HEK293 (cell line): ENCODE results near the gene PYY.

Experiments used
- CTCF ChIA-PET: fragments of 350-600 bp; formaldehyde crosslinking; extraction: SDS; loops from one replicate; lab custom pipeline; 2021; ENCODE audit warnings: antibody characterized with exemption; lab: Yijun Ruan, JAX
- POLR2A ChIA-PET: fragments of 300-600 bp; formaldehyde crosslinking; extraction: SDS; loops from one replicate; lab custom pipeline; 2020; ENCODE audit warnings: antibody characterized with exemption, inconsistent platforms; lab: Yijun Ruan, JAX
- H3K27ac ChIP-seq: fragments of 200-500 bp; sonication (Bioruptor generic); 2 replicates; pipeline ENCODE4 v1.5.1; 2014; ENCODE audit warnings: low read depth, low read length, control low read depth, inconsistent platforms; ENCODE audit errors: extremely low read depth
- H3K36me3 ChIP-seq, 2 experiments: fragments of 200-500 bp in 1 of 2; sonication (Bioruptor generic) in 1 of 2; 1 replicate in 1 of 2; 2 replicates in 1 of 2; pipeline ENCODE4 v1.5.1; 2014 to 2017; ENCODE audit warnings: inconsistent platforms in 2 of 2, low read length in 2 of 2; ENCODE audit not compliant: control insufficient read depth in 2 of 2, insufficient read depth in 1 of 2
- H3K4me1 ChIP-seq: fragments of 200-500 bp; sonication (Bioruptor generic); 2 replicates; pipeline ENCODE4 v1.5.1; 2014; ENCODE audit warnings: mild to moderate bottlenecking, low read length, inconsistent platforms; ENCODE audit not compliant: control insufficient read depth, insufficient read depth
- H3K4me3 ChIP-seq: 2 replicates; pipeline ENCODE4 v1.5.1; 2011; ENCODE audit warnings: low read depth, mild to moderate bottlenecking, control low read depth, low read length, moderate library complexity
- H3K9me3 ChIP-seq: fragments of 200-500 bp; sonication (Bioruptor generic); 2 replicates; pipeline ENCODE4 v1.5.1; 2014; ENCODE audit warnings: low read depth, low read length, inconsistent platforms; ENCODE audit not compliant: control insufficient read depth, insufficient read depth
- BCL11A ChIP-seq: fragments of 450-650 bp; formaldehyde crosslinking; IDR thresholded peaks from 2 replicates; pipeline ENCODE4 v1.5.1; 2016; ENCODE audit warnings: low read depth, missing biosample characterization, missing genetic modification characterization
- EGR2 ChIP-seq: fragments of 450-650 bp; formaldehyde crosslinking; IDR thresholded peaks from 2 replicates; pipeline ENCODE4 v1.5.1; 2016; ENCODE audit warnings: low read depth, missing biosample characterization, missing genetic modification characterization
- KLF16 ChIP-seq: fragments of 450-650 bp; formaldehyde crosslinking; IDR thresholded peaks from 2 replicates; pipeline ENCODE4 v1.5.1; 2017; ENCODE audit warnings: missing biosample characterization, missing genetic modification characterization
- PRDM1 ChIP-seq: fragments of 450-650 bp; formaldehyde crosslinking; IDR thresholded peaks from 2 replicates; pipeline ENCODE4; 2016; ENCODE audit warnings: missing biosample characterization, missing genetic modification characterization
- PRDM10 ChIP-seq: fragments of 450-650 bp; formaldehyde crosslinking; IDR thresholded peaks from 2 replicates; pipeline ENCODE4 v1.5.1; 2016; ENCODE audit warnings: missing biosample characterization, missing genetic modification characterization
- PRDM4 ChIP-seq: fragments of 450-650 bp; formaldehyde crosslinking; IDR thresholded peaks from 2 replicates; pipeline ENCODE4 v1.5.1; 2017; ENCODE audit warnings: missing biosample characterization, missing genetic modification characterization
- REPIN1 ChIP-seq: fragments of 450-650 bp; formaldehyde crosslinking; IDR thresholded peaks from 2 replicates; pipeline ENCODE4 v1.5.1; 2017; ENCODE audit warnings: missing biosample characterization, missing genetic modification characterization, low read depth
- ZFHX2 ChIP-seq: fragments of 450-650 bp; formaldehyde crosslinking; conservative IDR thresholded peaks from 2 replicates; pipeline ENCODE4 v1.5.1; 2016; ENCODE audit warnings: missing biosample characterization, missing genetic modification characterization
- ZFP3 ChIP-seq: fragments of 450-650 bp; formaldehyde crosslinking; IDR thresholded peaks from 2 replicates; pipeline ENCODE4 v1.5.1; 2016; ENCODE audit warnings: low read depth, missing biosample characterization, missing genetic modification characterization
- ZIC2 ChIP-seq: fragments of 450-650 bp; formaldehyde crosslinking; IDR thresholded peaks from 2 replicates; pipeline ENCODE4 v1.5.1; 2016; ENCODE audit warnings: missing biosample characterization, missing genetic modification characterization
- ZNF140 ChIP-seq: fragments of 450-650 bp; formaldehyde crosslinking; IDR thresholded peaks from 2 replicates; pipeline ENCODE4 v1.5.1; 2016; ENCODE audit warnings: missing biosample characterization, missing genetic modification characterization
- ZNF19 ChIP-seq: fragments of 450-650 bp; formaldehyde crosslinking; IDR thresholded peaks from 2 replicates; pipeline ENCODE4; 2016; ENCODE audit warnings: missing biosample characterization, missing genetic modification characterization, low read depth
- ZNF221 ChIP-seq: fragments of 450-650 bp; formaldehyde crosslinking; IDR thresholded peaks from 2 replicates; pipeline ENCODE4 v1.5.1; 2017; ENCODE audit warnings: missing biosample characterization, missing genetic modification characterization, borderline replicate concordance
- ZNF350 ChIP-seq: fragments of 450-650 bp; formaldehyde crosslinking; IDR thresholded peaks from 2 replicates; pipeline ENCODE4 v1.5.0; 2017; ENCODE audit warnings: missing biosample characterization, mild to moderate bottlenecking, missing genetic modification characterization
- ZNF366 ChIP-seq: fragments of 450-650 bp; formaldehyde crosslinking; conservative IDR thresholded peaks from 2 replicates; pipeline ENCODE4 v1.5.1; 2016; ENCODE audit warnings: missing biosample characterization, missing genetic modification characterization
- ZNF596 ChIP-seq: fragments of 450-650 bp; IDR thresholded peaks from 2 replicates; pipeline ENCODE4 v1.5.0; 2018; ENCODE audit warnings: missing biosample characterization, mild to moderate bottlenecking, missing genetic modification characterization, moderate library complexity
- ZNF600 ChIP-seq: fragments of 450-650 bp; formaldehyde crosslinking; IDR thresholded peaks from 2 replicates; pipeline ENCODE4 v1.5.1; 2016; ENCODE audit warnings: missing biosample characterization, missing genetic modification characterization
- ZNF629 ChIP-seq: fragments of 450-650 bp; formaldehyde crosslinking; IDR thresholded peaks from 2 replicates; pipeline ENCODE4 v1.5.1; 2017; ENCODE audit warnings: missing biosample characterization, missing genetic modification characterization
- ZNF654 ChIP-seq: fragments of 450-650 bp; formaldehyde crosslinking; IDR thresholded peaks from 2 replicates; pipeline ENCODE4 v1.5.1; 2016; ENCODE audit warnings: low read depth, missing biosample characterization, missing genetic modification characterization
- ZNF658 ChIP-seq: fragments of 450-650 bp; formaldehyde crosslinking; IDR thresholded peaks from 2 replicates; pipeline ENCODE4; 2016; ENCODE audit warnings: missing biosample characterization, missing genetic modification characterization
- ZNF704 ChIP-seq: fragments of 450-650 bp; formaldehyde crosslinking; IDR thresholded peaks from 2 replicates; pipeline ENCODE4 v1.5.1; 2016; ENCODE audit warnings: missing biosample characterization, missing genetic modification characterization

Gene PYY

GRCh38 chr17:43935926-43936261 is 17.8 kb downstream of the PYY start:
- TF ChIP-seq ZNF600 (tag by site-specific recombination) = peak; percentile 75
- 0 out of 2 replicates have a peak, but pooled peaks have one; percentile 28 for TF ChIP-seq EGR2 (tag by site-specific recombination)
- TF ChIP-seq ZNF140 (tag by site-specific recombination) = no peak
- no peak overlapping the region for H3K4me3 ChIP-seq
- CTCF ChIA-PET = interaction anchor here (0.5 to 6.2 kb wide), 8 partner anchors 8 to 428 kb away, joined by 3 to 56 read pairs (median 4); partner anchors contain the start of gene RUNDC3A
- no peaks in the 10 kb centered on the region; the same call in 1 of the 2 replicates for H3K4me1 ChIP-seq
- H3K27ac ChIP-seq = no peak overlapping the region
- H3K36me3 ChIP-seq = no peaks in the 10 kb centered on the region
- POLR2A ChIA-PET = no interaction called here
- H3K9me3 ChIP-seq = no peaks in the 10 kb centered on the region

- Histone ChIP-seq H3K9me3 (no peaks in the 10 kb centered on the region), H3K36me3 (no peaks in the 10 kb centered on the region), H3K4me1 (no peaks in the 10 kb centered on the region; the same call in 1 of the 2 replicates), H3K27ac (no peak overlapping the region), H3K4me3 (no peak overlapping the region)
- TF ChIP-seq REPIN1 (tag by site-specific recombination) (no peak), KLF16 (tag by site-specific recombination) (no peak), ZIC2 (tag by site-specific recombination) (no peak), BCL11A (tag by site-specific recombination) (no peak), ZNF596 (tag by site-specific recombination) (no peak), EGR2 (tag by site-specific recombination) (no peak), ZNF658 (tag by site-specific recombination) (no peak), ZNF704 (tag by site-specific recombination) (no peak), ZNF629 (tag by site-specific recombination) (no peak), ZNF221 (tag by site-specific recombination) (no peak), PRDM1 (tag by site-specific recombination) (no peak), ZNF654 (tag by site-specific recombination) (no peak)
- ChIA-PET CTCF (interaction anchor here (0.6 to 6.2 kb wide), 4 partner anchors 7 to 169 kb away, joined by 3 to 51 read pairs (median 4); no protein-coding TSS in a partner anchor), POLR2A (no interaction called here)
These were observed 18.4 kb downstream of the PYY start for GRCh38 chr17:43935204-43935925.

- Histone ChIP-seq H3K4me1 (no peaks in the 10 kb centered on the region), H3K9me3 (no peaks in the 10 kb centered on the region), H3K27ac (no peak overlapping the region)
- TF ChIP-seq ZNF350 (tag by site-specific recombination) = no peak
- TF ChIP-seq ZNF19 = no peak
- no peak for TF ChIP-seq ZFP3 (tag by site-specific recombination)
- TF ChIP-seq ZNF366 (tag by site-specific recombination) = no peak
- no peak for TF ChIP-seq PRDM4 (tag by site-specific recombination)
- TF ChIP-seq ZFHX2 = peak; percentile 28
- TF ChIP-seq PRDM10 (tag by site-specific recombination) = peak; percentile 93
- TF ChIP-seq, all 188 proteins: peak for 2
- Histone ChIP-seq H3K4me3 (no peak overlapping the region), H3K36me3 (no peaks in the 10 kb centered on the region)
- ChIA-PET POLR2A (no interaction called here), CTCF (interaction anchor here (1.4 to 3.1 kb wide), 3 partner anchors 11 to 87 kb away, joined by 4 to 11 read pairs (median 5); no protein-coding TSS in a partner anchor)
These were observed 20.8 kb downstream of the PYY start for GRCh38 chr17:43932923-43933322.
